ENCODE data around the gene PPP3CA. TPM values are rescaled to one million over a fixed set of nuclear protein-coding genes. Genes with fewer than 3 reads are reported as not detected.

Gene PPP3CA
- total RNA-seq = 10 to 100 TPM; 25.9 to 32.4 TPM

GRCh38 chr4:101347267-101347556, at the start of gene PPP3CA:
Gene PPP3CA (minus strand): TSS chr4:101347526.
- ChIA-PET POLR2A (interaction anchor here (0.6 to 2.2 kb wide), 7 partner anchors 15 to 437 kb away, joined by 3 to 9 read pairs (median 5); no protein-coding TSS in a partner anchor), CTCF (interaction anchor here (1.3 kb wide), 1 partner anchor 178 kb away, joined by 3 read pairs; no protein-coding TSS in a partner anchor)

- POLR2A ChIA-PET = no interaction called here
Measured at GRCh38 chr4:101393256-101393655, 45.9 kb upstream of the PPP3CA start.

GRCh38 chr4:101370663-101371210, 23.4 kb upstream of the PPP3CA start:
- CTCF ChIA-PET = interaction anchor here (0.7 kb wide), 1 partner anchor 1616 kb away, joined by 3 read pairs; no protein-coding TSS in a partner anchor
- POLR2A ChIA-PET = no interaction called here

More at GRCh38 chr4:101393256-101393655, 45.9 kb upstream of the PPP3CA start:
- CTCF ChIA-PET = interaction anchor here (1.2 kb wide), 1 partner anchor 13 kb away, joined by 3 read pairs; no protein-coding TSS in a partner anchor

- POLR2A ChIA-PET = no interaction called here
- CTCF ChIA-PET = no interaction called here
Measured at GRCh38 chr4:101367201-101367600, 19.9 kb upstream of the PPP3CA start.

GRCh38 chr4:101366331-101366730, 19.0 kb upstream of the PPP3CA start:
- CTCF ChIA-PET = no interaction called here
- POLR2A ChIA-PET = no interaction called here

GRCh38 chr4:101357751-101358150, 10.4 kb upstream of the PPP3CA start:
- CTCF ChIA-PET = no interaction called here

GRCh38 chr4:101356928-101357327, 9.6 kb upstream of the PPP3CA start:
- CTCF ChIA-PET = interaction anchor here (0.6 kb wide), 1 partner anchor 695 kb away, joined by 4 read pairs; no protein-coding TSS in a partner anchor
- POLR2A ChIA-PET = no interaction called here

More at GRCh38 chr4:101357751-101358150, 10.4 kb upstream of the PPP3CA start:
- POLR2A ChIA-PET = no interaction called here

- CTCF ChIA-PET = interaction anchor here (0.6 kb wide), 1 partner anchor 696 kb away, joined by 4 read pairs; no protein-coding TSS in a partner anchor
- POLR2A ChIA-PET = no interaction called here
Measured at GRCh38 chr4:101355767-101356702, 8.7 kb upstream of the PPP3CA start.

GRCh38 chr4:101355246-101355645, 7.9 kb upstream of the PPP3CA start:
- ChIA-PET CTCF (no interaction called here), POLR2A (no interaction called here)

GRCh38 chr4:101349801-101350064, 2.4 kb upstream of the PPP3CA start:
- ChIA-PET CTCF (no interaction called here), POLR2A (no interaction called here)

- POLR2A ChIA-PET = interaction anchor here (0.6 kb wide), 1 partner anchor 58 kb away, joined by 6 read pairs; no protein-coding TSS in a partner anchor
- CTCF ChIA-PET = no interaction called here
Measured at GRCh38 chr4:101348995-101349800, 1.9 kb upstream of the PPP3CA start.

GRCh38 chr4:101348367-101348827, 1.1 kb upstream of the PPP3CA start:
- ChIA-PET CTCF (no interaction called here), POLR2A (interaction anchor here (0.6 to 2.2 kb wide), 6 partner anchors 20 to 193 kb away, joined by 3 to 8 read pairs (median 6); no protein-coding TSS in a partner anchor)

- POLR2A ChIA-PET = interaction anchor here (0.6 to 2.2 kb wide), 7 partner anchors 15 to 437 kb away, joined by 3 to 9 read pairs (median 5); no protein-coding TSS in a partner anchor
- CTCF ChIA-PET = interaction anchor here (1.3 kb wide), 1 partner anchor 179 kb away, joined by 3 read pairs; no protein-coding TSS in a partner anchor
Measured at GRCh38 chr4:101347557-101348366, 436 bp upstream of the PPP3CA start.

GRCh38 chr4:101346351-101347266, 717 bp downstream of the PPP3CA start:
- ChIA-PET POLR2A (interaction anchor here (0.6 to 2.2 kb wide), 4 partner anchors 18 to 1285 kb away, joined by 3 to 5 read pairs (median 4); no protein-coding TSS in a partner anchor), CTCF (interaction anchor here (1.1 to 1.3 kb wide), 2 partner anchors 9 to 178 kb away, joined by 3 read pairs; no protein-coding TSS in a partner anchor)

GRCh38 chr4:101345596-101346350, 1.6 kb downstream of the PPP3CA start:
- ChIA-PET CTCF (interaction anchor here (1.1 kb wide), 2 partner anchors 8 to 13 kb away, joined by 3 to 4 read pairs; no protein-coding TSS in a partner anchor), POLR2A (interaction anchor here (1.0 kb wide), 1 partner anchor 190 kb away, joined by 3 read pairs; no protein-coding TSS in a partner anchor)

GRCh38 chr4:101345271-101345595, 2.1 kb downstream of the PPP3CA start:
- CTCF ChIA-PET = interaction anchor here (1.1 kb wide), 1 partner anchor 12 kb away, joined by 4 read pairs; no protein-coding TSS in a partner anchor

GRCh38 chr4:101339332-101339731, 8.0 kb downstream of the PPP3CA start:
- CTCF ChIA-PET = no interaction called here
- POLR2A ChIA-PET = no interaction called here

More at GRCh38 chr4:101345271-101345595, 2.1 kb downstream of the PPP3CA start:
- POLR2A ChIA-PET = no interaction called here
